ENCODE data around the gene PCOLCE2. TPM values are rescaled to one million over a fixed set of nuclear protein-coding genes. Genes with fewer than 3 reads are reported as not detected.
A peak's percentile ranks its signal among the peaks of the same experiment; 100 is the strongest.

Gene PCOLCE2
- total RNA-seq, 1 donor from 2014 or later = 1.1 TPM

GRCh38 chr3:142817356-142817755, 71.5 kb downstream of the PCOLCE2 start:
- no peaks in the 10 kb centered on the region for H3K27me3 ChIP-seq (ENCODE audit: control insufficient read depth, insufficient read depth, low read length)
- FAIRE-seq = no peak

DNA sequence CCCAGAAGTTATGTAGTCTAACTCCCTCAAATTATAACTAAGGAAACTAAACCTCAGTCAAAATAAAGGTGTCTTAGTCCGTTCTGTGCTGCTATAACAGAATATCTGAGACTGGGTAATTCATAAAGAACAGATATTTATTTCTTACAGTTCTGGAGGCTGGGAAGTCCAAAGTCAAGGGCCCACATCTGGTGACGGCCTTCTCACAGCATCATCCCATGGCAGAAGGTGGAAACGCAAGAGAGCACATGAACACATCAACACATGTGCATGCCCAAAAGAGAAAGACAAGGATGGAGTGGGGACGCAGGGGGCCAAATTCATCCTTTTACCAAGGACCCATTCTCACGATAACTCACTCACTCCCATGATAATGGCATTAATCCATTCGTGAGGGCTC, 73.1 kb downstream of the PCOLCE2 start:
- no peaks in the 10 kb centered on the region for H3K27me3 ChIP-seq (ENCODE audit: control insufficient read depth, insufficient read depth, low read length)
- no peak for FAIRE-seq
- no peak for DNase-seq (ENCODE audit: low read depth)

More at GRCh38 chr3:142817356-142817755, 71.5 kb downstream of the PCOLCE2 start:
- no peak overlapping the region for H3K4me3 ChIP-seq (ENCODE audit: low read depth, low read length)
- TF ChIP-seq, protein P1, sequence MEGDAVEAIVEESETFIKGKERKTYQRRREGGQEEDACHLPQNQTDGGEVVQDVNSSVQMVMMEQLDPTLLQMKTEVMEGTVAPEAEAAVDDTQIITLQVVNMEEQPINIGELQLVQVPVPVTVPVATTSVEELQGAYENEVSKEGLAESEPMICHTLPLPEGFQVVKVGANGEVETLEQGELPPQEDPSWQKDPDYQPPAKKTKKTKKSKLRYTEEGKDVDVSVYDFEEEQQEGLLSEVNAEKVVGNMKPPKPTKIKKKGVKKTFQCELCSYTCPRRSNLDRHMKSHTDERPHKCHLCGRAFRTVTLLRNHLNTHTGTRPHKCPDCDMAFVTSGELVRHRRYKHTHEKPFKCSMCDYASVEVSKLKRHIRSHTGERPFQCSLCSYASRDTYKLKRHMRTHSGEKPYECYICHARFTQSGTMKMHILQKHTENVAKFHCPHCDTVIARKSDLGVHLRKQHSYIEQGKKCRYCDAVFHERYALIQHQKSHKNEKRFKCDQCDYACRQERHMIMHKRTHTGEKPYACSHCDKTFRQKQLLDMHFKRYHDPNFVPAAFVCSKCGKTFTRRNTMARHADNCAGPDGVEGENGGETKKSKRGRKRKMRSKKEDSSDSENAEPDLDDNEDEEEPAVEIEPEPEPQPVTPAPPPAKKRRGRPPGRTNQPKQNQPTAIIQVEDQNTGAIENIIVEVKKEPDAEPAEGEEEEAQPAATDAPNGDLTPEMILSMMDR (IDR thresholded peaks at IDR 0.05; ENCODE audit: insufficient read depth, low read length, severe bottlenecking) = no peak
- DNase-seq (ENCODE audit: low read depth) = no peak
- H3K36me3 ChIP-seq (ENCODE audit: control insufficient read depth, insufficient read depth, low read length) = no peaks in the 10 kb centered on the region

GRCh38 chr3:142809259-142809658, 79.6 kb downstream of the PCOLCE2 start:
- TF ChIP-seq, protein P1 (IDR thresholded peaks at IDR 0.05; ENCODE audit: insufficient read depth, low read length, severe bottlenecking) = no peak
- H3K36me3 ChIP-seq (ENCODE audit: control insufficient read depth, insufficient read depth, low read length) = no peaks in the 10 kb centered on the region
- FAIRE-seq = no peak
- H3K27me3 ChIP-seq (ENCODE audit: control insufficient read depth, insufficient read depth, low read length) = no peaks in the 10 kb centered on the region
- DNase-seq (ENCODE audit: low read depth) = no peak
- H3K4me3 ChIP-seq (ENCODE audit: low read depth, low read length) = no peak overlapping the region

More for the DNA sequence above, 73.1 kb downstream of the PCOLCE2 start:
- Histone ChIP-seq H3K4me3 (ENCODE audit: low read depth, low read length) (no peak overlapping the region), H3K36me3 (ENCODE audit: control insufficient read depth, insufficient read depth, low read length) (no peaks in the 10 kb centered on the region)
- TF ChIP-seq, protein P1 (IDR thresholded peaks at IDR 0.05; ENCODE audit: insufficient read depth, low read length, severe bottlenecking) = no peak

GRCh38 chr3:142808103-142808917, 80.6 kb downstream of the PCOLCE2 start:
- TF ChIP-seq, protein P1 (IDR thresholded peaks at IDR 0.05; ENCODE audit: insufficient read depth, low read length, severe bottlenecking) = no peak
- H3K27me3 ChIP-seq (ENCODE audit: control insufficient read depth, insufficient read depth, low read length) = no peaks in the 10 kb centered on the region
- peak; percentile 28 for FAIRE-seq
- H3K4me3 ChIP-seq (ENCODE audit: low read depth, low read length) = no peak overlapping the region
- no peaks in the 10 kb centered on the region for H3K36me3 ChIP-seq (ENCODE audit: control insufficient read depth, insufficient read depth, low read length)
- peak; percentile 95 for DNase-seq (ENCODE audit: low read depth)

GRCh38 chr3:142802891-142803290, 86.0 kb downstream of the PCOLCE2 start:
- Histone ChIP-seq H3K27me3 (ENCODE audit: control insufficient read depth, insufficient read depth, low read length) (no peaks in the 10 kb centered on the region), H3K36me3 (ENCODE audit: control insufficient read depth, insufficient read depth, low read length) (no peaks in the 10 kb centered on the region), H3K4me3 (ENCODE audit: low read depth, low read length) (no peak overlapping the region)
- FAIRE-seq (no peak), DNase-seq (ENCODE audit: low read depth) (peak; percentile 2)
- TF ChIP-seq, protein P1 (IDR thresholded peaks at IDR 0.05; ENCODE audit: insufficient read depth, low read length, severe bottlenecking) = no peak

Measured in bronchial epithelial cell (primary cell).